ENCODE data around the gene OLFM1. TPM values are rescaled to one million over a fixed set of nuclear protein-coding genes. Genes with fewer than 3 reads are reported as not detected.

OLFM1 gene
- total and polyA plus RNA-seq, 2 experiments from 2014 or later: 2.4 to 3.8 TPM

DNA sequence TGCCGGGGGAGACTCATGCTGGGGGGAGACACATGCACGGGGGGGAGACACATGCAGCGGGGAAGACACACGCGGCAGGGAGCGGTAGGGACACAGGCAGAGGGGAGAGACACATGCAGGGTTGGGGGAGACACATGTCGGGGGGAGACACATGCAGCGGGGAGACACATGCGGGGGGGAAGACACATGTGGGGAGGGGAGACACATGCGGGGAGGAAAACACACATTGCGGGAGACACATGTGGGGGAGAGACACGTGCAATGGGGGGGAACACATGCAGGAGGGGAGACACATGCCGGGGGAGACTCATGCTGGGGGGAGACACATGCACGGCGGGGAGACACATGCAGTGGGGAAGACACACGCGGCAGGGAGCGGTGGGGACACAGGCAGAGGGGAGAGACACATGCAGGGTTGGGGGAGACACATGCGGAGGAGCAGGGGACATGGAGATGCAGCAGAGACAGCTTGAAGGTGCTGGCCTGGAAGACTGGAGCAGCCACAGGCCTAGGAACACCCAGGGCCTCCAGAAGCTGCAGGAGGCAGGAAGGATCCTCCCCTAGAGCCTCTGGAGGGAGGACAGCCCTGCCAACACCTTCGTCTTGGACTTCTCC is 20.3 kb upstream of the OLFM1 start:
- TF ChIP-seq, protein P1, sequence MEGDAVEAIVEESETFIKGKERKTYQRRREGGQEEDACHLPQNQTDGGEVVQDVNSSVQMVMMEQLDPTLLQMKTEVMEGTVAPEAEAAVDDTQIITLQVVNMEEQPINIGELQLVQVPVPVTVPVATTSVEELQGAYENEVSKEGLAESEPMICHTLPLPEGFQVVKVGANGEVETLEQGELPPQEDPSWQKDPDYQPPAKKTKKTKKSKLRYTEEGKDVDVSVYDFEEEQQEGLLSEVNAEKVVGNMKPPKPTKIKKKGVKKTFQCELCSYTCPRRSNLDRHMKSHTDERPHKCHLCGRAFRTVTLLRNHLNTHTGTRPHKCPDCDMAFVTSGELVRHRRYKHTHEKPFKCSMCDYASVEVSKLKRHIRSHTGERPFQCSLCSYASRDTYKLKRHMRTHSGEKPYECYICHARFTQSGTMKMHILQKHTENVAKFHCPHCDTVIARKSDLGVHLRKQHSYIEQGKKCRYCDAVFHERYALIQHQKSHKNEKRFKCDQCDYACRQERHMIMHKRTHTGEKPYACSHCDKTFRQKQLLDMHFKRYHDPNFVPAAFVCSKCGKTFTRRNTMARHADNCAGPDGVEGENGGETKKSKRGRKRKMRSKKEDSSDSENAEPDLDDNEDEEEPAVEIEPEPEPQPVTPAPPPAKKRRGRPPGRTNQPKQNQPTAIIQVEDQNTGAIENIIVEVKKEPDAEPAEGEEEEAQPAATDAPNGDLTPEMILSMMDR (IDR thresholded peaks at IDR 0.05; ENCODE audit: low read depth, low read length): no peak
- H3K27me3 ChIP-seq: peaks cover 6% of the 10 kb centered on the region
- no peak for DNase-seq (ENCODE audit: low read depth in 1 of 2, low spot score in 1 of 2)
- no peaks in the 10 kb centered on the region for H3K4me1 ChIP-seq (ENCODE audit: low read depth)
- no peak overlapping the region for H3K4me3 ChIP-seq
- no peak overlapping the region for H3K27ac ChIP-seq
- no peaks in the 10 kb centered on the region for H3K36me3 ChIP-seq
- no peaks in the 10 kb centered on the region for H3K9me3 ChIP-seq (ENCODE audit: low read depth)

DNA sequence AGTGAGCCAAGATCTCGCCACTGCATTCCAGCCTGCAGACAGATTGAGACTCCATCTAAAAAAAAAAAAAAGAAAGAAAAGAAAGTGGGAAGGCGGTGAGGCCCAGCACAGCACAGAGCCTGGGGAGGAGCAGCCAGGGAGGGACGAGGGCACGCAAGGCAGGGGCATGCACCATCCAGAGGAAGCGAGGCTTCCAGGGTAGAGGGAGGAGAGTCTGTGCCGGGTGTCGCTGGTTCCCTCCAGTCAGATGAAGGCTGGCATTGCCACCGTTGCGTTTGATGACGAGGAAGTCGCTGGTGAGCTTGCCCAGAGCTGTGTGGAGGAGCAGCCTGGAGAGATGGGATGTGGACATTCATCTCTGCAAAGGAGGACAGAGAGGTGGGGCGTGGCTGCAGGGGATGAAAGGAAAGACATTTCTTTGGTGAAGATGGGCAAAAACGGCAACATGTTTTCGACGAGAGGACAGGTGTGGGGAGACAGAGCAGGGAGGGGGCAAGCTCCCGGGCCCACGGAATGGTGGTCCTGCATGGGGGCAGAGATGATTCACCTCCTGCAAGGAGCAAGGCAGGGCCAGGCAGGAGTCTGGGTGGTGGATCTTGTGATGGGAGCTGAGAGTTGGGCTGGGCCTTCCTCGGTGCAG is 18.6 kb upstream of the OLFM1 start:
- Histone ChIP-seq H3K36me3 (no peaks in the 10 kb centered on the region), H3K27me3 (peaks cover 6% of the 10 kb centered on the region), H3K27ac (no peak overlapping the region), H3K4me3 (no peak overlapping the region), H3K4me1 (ENCODE audit: low read depth) (no peaks in the 10 kb centered on the region), H3K9me3 (ENCODE audit: low read depth) (no peaks in the 10 kb centered on the region)
- DNase-seq (ENCODE audit: low read depth in 1 of 2, low spot score in 1 of 2): no peak
- TF ChIP-seq, protein P1 (IDR thresholded peaks at IDR 0.05; ENCODE audit: low read depth, low read length): no peak

DNA sequence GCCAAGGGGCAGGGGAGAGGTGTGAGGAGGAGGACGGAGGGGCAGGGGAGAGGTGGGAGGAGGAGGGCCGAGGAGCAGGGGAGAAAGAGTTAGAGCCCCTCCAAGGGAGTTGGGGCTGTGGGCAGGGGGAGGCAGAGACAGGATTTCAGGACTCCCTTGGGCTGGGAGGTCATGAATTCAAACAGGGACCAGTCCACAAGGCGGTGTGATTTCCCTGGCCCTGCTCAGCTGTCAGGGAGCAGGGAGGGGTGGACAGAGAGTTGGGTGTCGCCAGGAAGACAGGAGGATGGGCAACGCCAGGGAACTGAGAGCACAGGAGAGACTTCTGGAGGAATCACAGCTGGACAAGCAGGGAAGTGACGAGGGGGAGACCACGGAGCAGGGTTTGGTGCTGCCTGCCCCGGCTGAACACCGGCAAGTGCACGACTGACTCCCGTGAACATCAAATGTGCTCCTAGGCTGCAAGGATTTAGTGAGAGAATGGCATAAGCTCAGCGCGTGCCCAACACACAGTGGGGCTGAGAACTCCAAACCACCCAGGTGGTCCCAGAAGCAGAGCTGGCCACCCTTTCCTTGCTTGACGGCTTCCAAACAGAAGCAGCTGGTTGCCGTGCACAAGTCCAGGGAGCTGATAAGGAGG is 17.8 kb upstream of the OLFM1 start:
- no peak for DNase-seq (ENCODE audit: low read depth in 1 of 2, low spot score in 1 of 2)
- Histone ChIP-seq H3K36me3 (no peaks in the 10 kb centered on the region), H3K4me1 (ENCODE audit: low read depth) (no peaks in the 10 kb centered on the region), H3K27ac (no peak overlapping the region), H3K4me3 (no peak overlapping the region), H3K27me3 (peaks cover 8% of the 10 kb centered on the region), H3K9me3 (ENCODE audit: low read depth) (no peaks in the 10 kb centered on the region)
- TF ChIP-seq, protein P1 (IDR thresholded peaks at IDR 0.05; ENCODE audit: low read depth, low read length): no peak

DNA sequence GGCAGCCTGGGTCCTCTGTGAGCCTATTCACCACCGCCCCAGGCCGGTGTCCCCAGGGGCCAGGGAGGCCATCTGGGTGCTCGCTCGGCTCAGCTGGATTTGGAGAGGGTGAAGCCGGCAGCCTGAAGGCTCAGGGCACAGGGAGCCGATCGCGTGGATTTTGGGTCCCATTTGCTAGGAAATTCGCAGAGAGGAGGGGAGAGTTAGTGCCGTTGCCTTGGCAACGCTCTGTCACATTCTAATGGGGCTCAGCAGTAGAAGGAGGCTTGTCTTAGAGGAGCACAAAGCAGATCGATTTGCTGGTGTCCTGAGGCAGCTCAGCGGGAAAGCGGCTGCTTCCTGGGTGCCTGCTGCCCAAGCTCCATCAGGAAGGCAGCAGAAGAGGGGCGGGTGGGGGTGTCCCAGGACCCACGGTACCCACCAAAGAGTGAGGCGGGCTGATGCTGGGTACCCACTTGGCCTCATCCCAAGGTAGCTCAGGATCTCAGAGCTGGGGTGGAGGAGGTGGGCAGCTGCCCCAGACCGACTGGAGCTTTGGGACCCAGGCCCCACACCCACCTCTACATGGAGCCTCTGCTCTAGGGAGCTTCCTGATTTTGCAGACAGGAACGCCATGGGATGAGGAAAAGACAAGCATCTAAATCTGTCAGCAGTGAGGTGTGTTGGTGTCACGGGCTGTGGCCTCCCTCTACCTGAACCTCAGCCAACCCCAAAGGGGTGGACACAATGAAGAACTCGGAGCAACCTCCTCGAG is 17.1 kb upstream of the OLFM1 start:
- H3K27ac ChIP-seq: no peak overlapping the region
- peaks cover 15% of the 10 kb centered on the region for H3K27me3 ChIP-seq
- no peak for DNase-seq (ENCODE audit: low read depth in 1 of 2, low spot score in 1 of 2)
- H3K36me3 ChIP-seq: no peaks in the 10 kb centered on the region
- no peaks in the 10 kb centered on the region for H3K4me1 ChIP-seq (ENCODE audit: low read depth)
- TF ChIP-seq, protein P1 (IDR thresholded peaks at IDR 0.05; ENCODE audit: low read depth, low read length): no peak
- H3K4me3 ChIP-seq: no peak overlapping the region
- H3K9me3 ChIP-seq (ENCODE audit: low read depth): no peaks in the 10 kb centered on the region

DNA sequence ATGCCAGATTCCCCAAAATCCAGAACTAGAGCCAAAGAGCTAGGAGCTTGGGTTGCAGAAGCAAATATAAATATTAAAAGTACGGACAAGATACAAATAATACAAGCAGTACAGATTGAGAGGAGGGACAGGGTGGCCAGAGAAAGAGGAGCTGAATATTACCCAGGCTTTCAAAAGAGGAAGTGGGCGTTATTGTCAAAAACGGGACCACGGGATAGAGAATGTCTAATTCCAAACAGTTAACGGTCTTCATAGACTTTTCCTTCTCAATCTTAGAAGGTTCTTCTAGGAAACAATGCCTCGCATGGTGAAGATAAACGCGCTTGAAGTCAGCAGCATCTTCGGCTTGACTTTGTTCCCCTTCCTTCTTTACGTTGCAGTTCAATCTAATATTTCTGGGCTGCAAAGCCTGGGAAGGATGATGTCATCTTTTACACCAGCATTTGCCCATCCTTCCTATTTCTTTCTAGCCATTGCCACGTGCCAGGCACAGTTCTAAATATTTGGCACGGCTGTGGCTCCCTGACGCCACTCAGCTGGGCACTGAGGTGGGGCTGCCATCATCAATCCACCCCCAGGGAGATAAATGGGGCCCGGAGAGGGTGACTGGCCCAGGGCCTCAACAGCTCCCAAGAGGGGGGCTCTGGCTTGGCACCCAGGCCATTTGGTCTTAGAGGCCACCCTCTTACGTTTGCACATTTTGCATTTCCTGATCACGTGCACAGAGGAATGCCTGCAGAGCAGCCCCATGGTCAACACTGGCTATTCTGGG is 16.3 kb upstream of the OLFM1 start:
- peaks cover 22% of the 10 kb centered on the region for H3K27me3 ChIP-seq
- H3K27ac ChIP-seq: no peak overlapping the region
- no peak for DNase-seq (ENCODE audit: low read depth in 1 of 2, low spot score in 1 of 2)
- no peaks in the 10 kb centered on the region for H3K4me1 ChIP-seq (ENCODE audit: low read depth)
- H3K9me3 ChIP-seq (ENCODE audit: low read depth): no peaks in the 10 kb centered on the region
- TF ChIP-seq, protein P1 (IDR thresholded peaks at IDR 0.05; ENCODE audit: low read depth, low read length): no peak
- H3K4me3 ChIP-seq: no peak overlapping the region
- H3K36me3 ChIP-seq: no peaks in the 10 kb centered on the region

Measured in cardiac muscle cell (in vitro differentiated cells and primary cell).